Measurements from ENCODE around the gene UBE2E3.
"Not testable (repeated sequence)": the region's sequence is repeated elsewhere in the genome, so short reads cannot be mapped to it uniquely, and the experiment has no call there.

Gene UBE2E3

GRCh38 chr2:181036848-181037603 is 56.6 kb downstream of the UBE2E3 start:
- no peak overlapping the region for H3K27ac ChIP-seq (ENCODE audit: low read length)
- H3K36me3 ChIP-seq (ENCODE audit: control insufficient read depth in 1 of 2, insufficient read depth in 2 of 2, low read length in 2 of 2), result no peaks in the 10 kb centered on the region
- H3K4me1 ChIP-seq (ENCODE audit: control insufficient read depth in 1 of 2, insufficient read depth in 2 of 2, low read length in 2 of 2), result no peaks in the 10 kb centered on the region
- H3K4me3 ChIP-seq (ENCODE audit: low read depth in 1 of 2, low read length in 2 of 2), result no peak overlapping the region
- no peaks in the 10 kb centered on the region for H3K27me3 ChIP-seq (ENCODE audit: low read depth, low read length)
- H3K9me3 ChIP-seq (ENCODE audit: control insufficient read depth in 1 of 2, low read length in 2 of 2), result no peaks in the 10 kb centered on the region

- Histone ChIP-seq H3K4me3 (ENCODE audit: low read depth in 1 of 2, low read length in 2 of 2) (no peak overlapping the region), H3K9me3 (ENCODE audit: control insufficient read depth in 1 of 2, low read length in 2 of 2) (no peaks in the 10 kb centered on the region), H3K27ac (ENCODE audit: low read length) (no peak overlapping the region), H3K27me3 (ENCODE audit: low read depth, low read length) (no peaks in the 10 kb centered on the region), H3K4me1 (ENCODE audit: control insufficient read depth in 1 of 2, insufficient read depth in 2 of 2, low read length in 2 of 2) (peaks cover 0 to 4% of the 10 kb centered on the region in 2 donors), H3K36me3 (ENCODE audit: control insufficient read depth in 1 of 2, insufficient read depth in 2 of 2, low read length in 2 of 2) (no peaks in the 10 kb centered on the region)
These were observed 57.5 kb downstream of the UBE2E3 start for GRCh38 chr2:181037922-181038321.

- H3K27me3 ChIP-seq (ENCODE audit: low read depth, low read length), result no peaks in the 10 kb centered on the region
- H3K4me1 ChIP-seq (ENCODE audit: control insufficient read depth in 1 of 2, insufficient read depth in 2 of 2, low read length in 2 of 2), result peaks cover 0 to 4% of the 10 kb centered on the region in 2 donors
- H3K9me3 ChIP-seq (ENCODE audit: control insufficient read depth in 1 of 2, low read length in 2 of 2), result no peaks in the 10 kb centered on the region
- no peaks in the 10 kb centered on the region for H3K36me3 ChIP-seq (ENCODE audit: control insufficient read depth in 1 of 2, insufficient read depth in 2 of 2, low read length in 2 of 2)
- H3K27ac ChIP-seq (ENCODE audit: low read length), result no peak overlapping the region
- no peak overlapping the region for H3K4me3 ChIP-seq (ENCODE audit: low read depth in 1 of 2, low read length in 2 of 2)
These were observed 58.4 kb downstream of the UBE2E3 start for GRCh38 chr2:181038796-181039195.

- H3K27me3 ChIP-seq (ENCODE audit: low read depth, low read length); H3K4me1 ChIP-seq (ENCODE audit: control insufficient read depth in 1 of 2, insufficient read depth in 2 of 2, low read length in 2 of 2); H3K4me3 ChIP-seq (ENCODE audit: low read depth in 1 of 2, low read length in 2 of 2); H3K9me3 ChIP-seq (ENCODE audit: control insufficient read depth in 1 of 2, low read length in 2 of 2); H3K36me3 ChIP-seq (ENCODE audit: control insufficient read depth in 1 of 2, insufficient read depth in 2 of 2, low read length in 2 of 2); H3K27ac ChIP-seq (ENCODE audit: low read length): not testable (repeated sequence)
These were observed 60.4 kb downstream of the UBE2E3 start for GRCh38 chr2:181040839-181041238.

DNA sequence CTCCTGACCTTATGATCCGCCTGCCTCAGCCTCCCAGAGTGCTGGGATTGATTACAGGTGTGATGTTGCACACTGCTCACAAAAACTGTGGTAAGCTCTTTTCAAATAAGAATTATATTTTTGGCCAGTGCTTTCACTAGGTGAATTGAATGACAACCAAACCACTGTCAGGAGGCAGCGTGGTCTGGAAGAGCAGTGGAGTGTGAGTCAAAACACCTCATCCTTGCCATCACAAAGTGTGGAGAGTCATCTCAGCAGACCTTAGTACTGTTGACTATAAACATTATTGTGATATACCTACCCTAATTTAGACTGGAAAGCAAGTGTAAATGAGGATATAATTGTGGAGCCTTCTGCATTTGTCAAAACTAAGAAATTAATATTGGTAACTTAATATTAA is 61.3 kb downstream of the UBE2E3 start:
- Histone ChIP-seq H3K27me3 (ENCODE audit: low read depth, low read length) (no peaks in the 10 kb centered on the region), H3K36me3 (ENCODE audit: control insufficient read depth in 1 of 2, insufficient read depth in 2 of 2, low read length in 2 of 2) (no peaks in the 10 kb centered on the region), H3K9me3 (ENCODE audit: control insufficient read depth in 1 of 2, low read length in 2 of 2) (no peaks in the 10 kb centered on the region), H3K27ac (ENCODE audit: low read length) (no peak overlapping the region), H3K4me1 (ENCODE audit: control insufficient read depth in 1 of 2, insufficient read depth in 2 of 2, low read length in 2 of 2) (peaks cover 4% of the 10 kb centered on the region in 2 donors), H3K4me3 (ENCODE audit: low read depth in 1 of 2, low read length in 2 of 2) (no peak overlapping the region)

GRCh38 chr2:181042706-181043105 is 62.3 kb downstream of the UBE2E3 start:
- Histone ChIP-seq H3K9me3 (ENCODE audit: control insufficient read depth in 1 of 2, low read length in 2 of 2) (no peaks in the 10 kb centered on the region), H3K27me3 (ENCODE audit: low read depth, low read length) (no peaks in the 10 kb centered on the region), H3K4me1 (ENCODE audit: control insufficient read depth in 1 of 2, insufficient read depth in 2 of 2, low read length in 2 of 2) (peaks cover 4% of the 10 kb centered on the region in 2 donors), H3K27ac (ENCODE audit: low read length) (no peak overlapping the region), H3K4me3 (ENCODE audit: low read depth in 1 of 2, low read length in 2 of 2) (no peak overlapping the region), H3K36me3 (ENCODE audit: control insufficient read depth in 1 of 2, insufficient read depth in 2 of 2, low read length in 2 of 2) (no peaks in the 10 kb centered on the region)

- H3K27me3 ChIP-seq (ENCODE audit: low read depth, low read length), result no peaks in the 10 kb centered on the region
- H3K27ac ChIP-seq (ENCODE audit: low read length), result no peak overlapping the region
- H3K4me1 ChIP-seq (ENCODE audit: control insufficient read depth in 1 of 2, insufficient read depth in 2 of 2, low read length in 2 of 2), result peaks cover 4% of the 10 kb centered on the region in 2 donors
- no peak overlapping the region for H3K4me3 ChIP-seq (ENCODE audit: low read depth in 1 of 2, low read length in 2 of 2)
- no peaks in the 10 kb centered on the region for H3K36me3 ChIP-seq (ENCODE audit: control insufficient read depth in 1 of 2, insufficient read depth in 2 of 2, low read length in 2 of 2)
- no peaks in the 10 kb centered on the region for H3K9me3 ChIP-seq (ENCODE audit: control insufficient read depth in 1 of 2, low read length in 2 of 2)
These were observed 66.4 kb downstream of the UBE2E3 start for GRCh38 chr2:181046833-181047232.

- no peaks in the 10 kb centered on the region for H3K36me3 ChIP-seq (ENCODE audit: control insufficient read depth in 1 of 2, insufficient read depth in 2 of 2, low read length in 2 of 2)
- no peak overlapping the region for H3K4me3 ChIP-seq (ENCODE audit: low read depth in 1 of 2, low read length in 2 of 2)
- no peaks in the 10 kb centered on the region for H3K27me3 ChIP-seq (ENCODE audit: low read depth, low read length)
- peaks cover 0 to 4% of the 10 kb centered on the region in 2 donors for H3K4me1 ChIP-seq (ENCODE audit: control insufficient read depth in 1 of 2, insufficient read depth in 2 of 2, low read length in 2 of 2)
- H3K9me3 ChIP-seq (ENCODE audit: control insufficient read depth in 1 of 2, low read length in 2 of 2), result no peaks in the 10 kb centered on the region
- no peak overlapping the region for H3K27ac ChIP-seq (ENCODE audit: low read length)
These were observed 67.4 kb downstream of the UBE2E3 start for GRCh38 chr2:181047829-181048228.

- Histone ChIP-seq H3K27me3 (ENCODE audit: low read depth, low read length) (no peaks in the 10 kb centered on the region), H3K27ac (ENCODE audit: low read length) (no peak overlapping the region), H3K9me3 (ENCODE audit: control insufficient read depth in 1 of 2, low read length in 2 of 2) (no peaks in the 10 kb centered on the region), H3K36me3 (ENCODE audit: control insufficient read depth in 1 of 2, insufficient read depth in 2 of 2, low read length in 2 of 2) (no peaks in the 10 kb centered on the region), H3K4me1 (ENCODE audit: control insufficient read depth in 1 of 2, insufficient read depth in 2 of 2, low read length in 2 of 2) (no peaks in the 10 kb centered on the region), H3K4me3 (ENCODE audit: low read depth in 1 of 2, low read length in 2 of 2) (no peak overlapping the region)
These were observed 71.6 kb downstream of the UBE2E3 start for GRCh38 chr2:181051861-181052522.

DNA sequence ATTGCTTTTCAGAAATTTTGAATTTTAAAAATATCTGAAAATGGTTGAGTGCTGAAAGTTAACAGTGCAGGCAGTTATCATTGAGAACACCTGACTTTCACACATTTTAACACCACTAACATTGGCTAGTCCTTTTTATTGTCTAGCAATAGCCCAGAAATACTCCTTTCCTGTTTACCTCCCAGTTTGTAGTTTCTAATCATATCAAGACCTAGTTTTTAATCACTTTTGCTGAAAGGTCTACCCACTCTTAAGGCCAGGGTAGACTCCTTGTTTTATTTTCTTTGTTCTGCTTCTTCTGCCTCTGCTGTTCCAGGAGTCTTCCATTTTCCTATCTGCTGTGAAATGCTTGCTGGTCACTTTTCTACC is 72.1 kb downstream of the UBE2E3 start:
- Histone ChIP-seq H3K4me1 (ENCODE audit: control insufficient read depth in 1 of 2, insufficient read depth in 2 of 2, low read length in 2 of 2) (no peaks in the 10 kb centered on the region), H3K36me3 (ENCODE audit: control insufficient read depth in 1 of 2, insufficient read depth in 2 of 2, low read length in 2 of 2) (no peaks in the 10 kb centered on the region), H3K4me3 (ENCODE audit: low read depth in 1 of 2, low read length in 2 of 2) (no peak overlapping the region), H3K9me3 (ENCODE audit: control insufficient read depth in 1 of 2, low read length in 2 of 2) (no peaks in the 10 kb centered on the region), H3K27me3 (ENCODE audit: low read depth, low read length) (no peaks in the 10 kb centered on the region), H3K27ac (ENCODE audit: low read length) (no peak overlapping the region)

GRCh38 chr2:181054256-181054655 is 73.9 kb downstream of the UBE2E3 start:
- H3K27ac ChIP-seq (ENCODE audit: low read length), result no peak overlapping the region
- H3K4me1 ChIP-seq (ENCODE audit: control insufficient read depth in 1 of 2, insufficient read depth in 2 of 2, low read length in 2 of 2), result no peaks in the 10 kb centered on the region
- no peak overlapping the region for H3K4me3 ChIP-seq (ENCODE audit: low read depth in 1 of 2, low read length in 2 of 2)
- no peaks in the 10 kb centered on the region for H3K36me3 ChIP-seq (ENCODE audit: control insufficient read depth in 1 of 2, insufficient read depth in 2 of 2, low read length in 2 of 2)
- no peaks in the 10 kb centered on the region for H3K9me3 ChIP-seq (ENCODE audit: control insufficient read depth in 1 of 2, low read length in 2 of 2)
- no peaks in the 10 kb centered on the region for H3K27me3 ChIP-seq (ENCODE audit: low read depth, low read length)

DNA sequence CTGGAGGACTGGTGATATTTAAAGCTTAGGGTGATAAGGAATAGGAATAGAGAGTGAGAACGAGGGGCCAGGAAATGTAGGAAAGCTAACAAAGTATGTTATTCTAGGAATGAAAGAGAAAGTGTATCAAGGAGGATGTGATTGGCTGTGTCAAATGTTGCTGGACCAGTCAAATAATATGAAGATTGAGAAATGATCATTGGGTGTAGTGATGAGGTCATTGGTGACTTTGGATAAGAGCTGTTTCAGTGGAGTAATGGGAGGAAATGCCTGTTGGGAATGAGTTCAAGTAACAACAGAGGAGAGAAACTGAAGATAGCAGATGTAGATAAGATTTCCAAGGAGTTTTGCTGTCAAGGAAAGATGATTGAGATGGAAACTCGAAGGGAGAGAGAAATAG is 74.4 kb downstream of the UBE2E3 start:
- no peak overlapping the region for H3K4me3 ChIP-seq (ENCODE audit: low read depth in 1 of 2, low read length in 2 of 2)

More for the DNA sequence above, 74.4 kb downstream of the UBE2E3 start:
- no peaks in the 10 kb centered on the region for H3K4me1 ChIP-seq (ENCODE audit: control insufficient read depth in 1 of 2, insufficient read depth in 2 of 2, low read length in 2 of 2)
- no peak overlapping the region for H3K27ac ChIP-seq (ENCODE audit: low read length)
- no peaks in the 10 kb centered on the region for H3K9me3 ChIP-seq (ENCODE audit: control insufficient read depth in 1 of 2, low read length in 2 of 2)
- no peaks in the 10 kb centered on the region for H3K27me3 ChIP-seq (ENCODE audit: low read depth, low read length)
- no peaks in the 10 kb centered on the region for H3K36me3 ChIP-seq (ENCODE audit: control insufficient read depth in 1 of 2, insufficient read depth in 2 of 2, low read length in 2 of 2)
